ENCODE results near the gene BRMS1. TPM values are rescaled to one million over a fixed set of nuclear protein-coding genes. Genes with fewer than 3 reads are reported as not detected.
"Not testable (repeated sequence)": the region's sequence is repeated elsewhere in the genome, so short reads cannot be mapped to it uniquely, and the experiment has no call there.

The BRMS1 gene
- total RNA-seq, 1 donor from 2014 or later = 80.5 TPM

GRCh38 chr11:66363805-66364535 lies 19.1 kb upstream of the BRMS1 start:
- DNase-seq (ENCODE audit: low read depth, low spot score) = no peak

- no peak for DNase-seq (ENCODE audit: low read depth, low spot score)
These were observed 18.3 kb upstream of the BRMS1 start for GRCh38 chr11:66363187-66363601.

- DNase-seq (ENCODE audit: low read depth, low spot score) = no peak
These were observed 17.7 kb upstream of the BRMS1 start for GRCh38 chr11:66362481-66363147.

- no peak for DNase-seq (ENCODE audit: low read depth, low spot score)
These were observed 16.6 kb upstream of the BRMS1 start for GRCh38 chr11:66361502-66361941.

- no peak for DNase-seq (ENCODE audit: low read depth, low spot score)
These were observed 15.6 kb upstream of the BRMS1 start for GRCh38 chr11:66360406-66361073.

- no peak for DNase-seq (ENCODE audit: low read depth, low spot score)
These were observed 14.8 kb upstream of the BRMS1 start for GRCh38 chr11:66359662-66360087.

GRCh38 chr11:66350560-66351235 lies 5.8 kb upstream of the BRMS1 start:
- DNase-seq (ENCODE audit: low read depth, low spot score) = not testable (repeated sequence)

- no peak for DNase-seq (ENCODE audit: low read depth, low spot score)
These were observed 4.1 kb upstream of the BRMS1 start for GRCh38 chr11:66349084-66349386.

GRCh38 chr11:66347425-66348276 lies 2.7 kb upstream of the BRMS1 start, which contains the start of gene B4GAT1:
B4GAT1 (minus strand) TSS chr11:66347629; CDS start chr11:66347545, 84 bp downstream.
- peak; percentile 71 for DNase-seq (ENCODE audit: low read depth, low spot score)

- DNase-seq (ENCODE audit: low read depth, low spot score) = no peak
These were observed 1.8 kb upstream of the BRMS1 start for GRCh38 chr11:66346476-66347424.

GRCh38 chr11:66345316-66345649 lies 379 bp upstream of the BRMS1 start:
- no peak for DNase-seq (ENCODE audit: low read depth, low spot score)

GRCh38 chr11:66343176-66343575 lies 1.7 kb downstream of the BRMS1 start:
- DNase-seq (ENCODE audit: low read depth, low spot score) = no peak

GRCh38 chr11:66341502-66342126 lies 3.3 kb downstream of the BRMS1 start:
- DNase-seq (ENCODE audit: low read depth, low spot score) = no peak

GRCh38 chr11:66340596-66341501 lies 4.1 kb downstream of the BRMS1 start:
- DNase-seq (ENCODE audit: low read depth, low spot score) = no peak

- no peak for DNase-seq (ENCODE audit: low read depth, low spot score)
These were observed 5.0 kb downstream of the BRMS1 start for GRCh38 chr11:66339686-66340483.

- no peak for DNase-seq (ENCODE audit: low read depth, low spot score)
These were observed 5.7 kb downstream of the BRMS1 start for GRCh38 chr11:66339162-66339675.

All from pulmonary artery endothelial cell (primary cell).